ENCODE measurements around the gene GRIK4.

Gene GRIK4

GRCh38 chr11:120746376-120746775, 234.8 kb downstream of the GRIK4 start:
- Histone ChIP-seq H3K27me3 (ENCODE audit: control insufficient read depth, insufficient read depth, low read length, poor library complexity, severe bottlenecking) (no peaks in the 10 kb centered on the region), H3K27ac (ENCODE audit: insufficient read depth, low read depth, low read length, poor library complexity, severe bottlenecking) (no peak overlapping the region), H3K4me3 (ENCODE audit: insufficient read depth, low read depth, low read length) (no peak overlapping the region), H3K4me1 (ENCODE audit: control insufficient read depth, insufficient read depth, low read length) (peaks cover 8% of the 10 kb centered on the region), H3K9me3 (ENCODE audit: control insufficient read depth, low read length) (no peaks in the 10 kb centered on the region), H3K36me3 (ENCODE audit: control insufficient read depth, insufficient read depth, low read length) (no peaks in the 10 kb centered on the region)
- WGBS, 2 experiments: 74 to 77% methylated on average over 2 to 3 of the region's 3 CpGs

GRCh38 chr11:120746836-120747609, 235.5 kb downstream of the GRIK4 start:
- H3K4me3 ChIP-seq (ENCODE audit: insufficient read depth, low read depth, low read length): no peak overlapping the region
- peaks cover 8% of the 10 kb centered on the region for H3K4me1 ChIP-seq (ENCODE audit: control insufficient read depth, insufficient read depth, low read length)
- no peak overlapping the region for H3K27ac ChIP-seq (ENCODE audit: insufficient read depth, low read depth, low read length, poor library complexity, severe bottlenecking)
- H3K27me3 ChIP-seq (ENCODE audit: control insufficient read depth, insufficient read depth, low read length, poor library complexity, severe bottlenecking): no peaks in the 10 kb centered on the region
- 93% methylated on average over 12 of the region's 12 CpGs for WGBS, 2 experiments
- no peaks in the 10 kb centered on the region for H3K36me3 ChIP-seq (ENCODE audit: control insufficient read depth, insufficient read depth, low read length)
- no peaks in the 10 kb centered on the region for H3K9me3 ChIP-seq (ENCODE audit: control insufficient read depth, low read length)

GRCh38 chr11:120747850-120748814, 236.6 kb downstream of the GRIK4 start:
- Histone ChIP-seq H3K4me3 (ENCODE audit: insufficient read depth, low read depth, low read length) (no peak overlapping the region), H3K27ac (ENCODE audit: insufficient read depth, low read depth, low read length, poor library complexity, severe bottlenecking) (no peak overlapping the region), H3K36me3 (ENCODE audit: control insufficient read depth, insufficient read depth, low read length) (no peaks in the 10 kb centered on the region), H3K9me3 (ENCODE audit: control insufficient read depth, low read length) (no peaks in the 10 kb centered on the region), H3K27me3 (ENCODE audit: control insufficient read depth, insufficient read depth, low read length, poor library complexity, severe bottlenecking) (no peaks in the 10 kb centered on the region), H3K4me1 (ENCODE audit: control insufficient read depth, insufficient read depth, low read length) (peaks cover 8% of the 10 kb centered on the region)
- WGBS, 2 experiments: 82 to 87% methylated on average over 12 of the region's 12 CpGs

GRCh38 chr11:120749395-120749794, 237.8 kb downstream of the GRIK4 start:
- no peaks in the 10 kb centered on the region for H3K9me3 ChIP-seq (ENCODE audit: control insufficient read depth, low read length)
- peaks cover 8% of the 10 kb centered on the region for H3K4me1 ChIP-seq (ENCODE audit: control insufficient read depth, insufficient read depth, low read length)
- H3K4me3 ChIP-seq (ENCODE audit: insufficient read depth, low read depth, low read length): no peak overlapping the region
- no peaks in the 10 kb centered on the region for H3K36me3 ChIP-seq (ENCODE audit: control insufficient read depth, insufficient read depth, low read length)
- 82 to 88% methylated on average over 4 of the region's 4 CpGs for WGBS, 2 experiments
- no peaks in the 10 kb centered on the region for H3K27me3 ChIP-seq (ENCODE audit: control insufficient read depth, insufficient read depth, low read length, poor library complexity, severe bottlenecking)
- H3K27ac ChIP-seq (ENCODE audit: insufficient read depth, low read depth, low read length, poor library complexity, severe bottlenecking): no peak overlapping the region

GRCh38 chr11:120750647-120751549, 239.3 kb downstream of the GRIK4 start:
- H3K9me3 ChIP-seq (ENCODE audit: control insufficient read depth, low read length): no peaks in the 10 kb centered on the region
- no peak overlapping the region for H3K4me3 ChIP-seq (ENCODE audit: insufficient read depth, low read depth, low read length)
- H3K27me3 ChIP-seq (ENCODE audit: control insufficient read depth, insufficient read depth, low read length, poor library complexity, severe bottlenecking): no peaks in the 10 kb centered on the region
- 84 to 87% methylated on average over 12 of the region's 12 CpGs for WGBS, 2 experiments
- no peaks in the 10 kb centered on the region for H3K36me3 ChIP-seq (ENCODE audit: control insufficient read depth, insufficient read depth, low read length)
- peaks cover 8% of the 10 kb centered on the region for H3K4me1 ChIP-seq (ENCODE audit: control insufficient read depth, insufficient read depth, low read length)
- H3K27ac ChIP-seq (ENCODE audit: insufficient read depth, low read depth, low read length, poor library complexity, severe bottlenecking): no peak overlapping the region

- Histone ChIP-seq H3K4me1 (ENCODE audit: control insufficient read depth, insufficient read depth, low read length) (peaks cover 4% of the 10 kb centered on the region), H3K9me3 (ENCODE audit: control insufficient read depth, low read length) (no peaks in the 10 kb centered on the region), H3K36me3 (ENCODE audit: control insufficient read depth, insufficient read depth, low read length) (no peaks in the 10 kb centered on the region), H3K4me3 (ENCODE audit: insufficient read depth, low read depth, low read length) (no peak overlapping the region), H3K27ac (ENCODE audit: insufficient read depth, low read depth, low read length, poor library complexity, severe bottlenecking) (no peak overlapping the region), H3K27me3 (ENCODE audit: control insufficient read depth, insufficient read depth, low read length, poor library complexity, severe bottlenecking) (no peaks in the 10 kb centered on the region)
- WGBS, 2 experiments: 90 to 93% methylated on average over 9 of the region's 9 CpGs
Observed at GRCh38 chr11:120751550-120751949, 240.0 kb downstream of the GRIK4 start.

- no peaks in the 10 kb centered on the region for H3K4me1 ChIP-seq (ENCODE audit: control insufficient read depth, insufficient read depth, low read length)
- no peak overlapping the region for H3K4me3 ChIP-seq (ENCODE audit: insufficient read depth, low read depth, low read length)
- H3K27me3 ChIP-seq (ENCODE audit: control insufficient read depth, insufficient read depth, low read length, poor library complexity, severe bottlenecking): no peaks in the 10 kb centered on the region
- no peaks in the 10 kb centered on the region for H3K36me3 ChIP-seq (ENCODE audit: control insufficient read depth, insufficient read depth, low read length)
- no peak overlapping the region for H3K27ac ChIP-seq (ENCODE audit: insufficient read depth, low read depth, low read length, poor library complexity, severe bottlenecking)
- WGBS, 2 experiments: 74 to 82% methylated on average over 7 of the region's 7 CpGs
- no peaks in the 10 kb centered on the region for H3K9me3 ChIP-seq (ENCODE audit: control insufficient read depth, low read length)
Observed at GRCh38 chr11:120752668-120753067, 241.1 kb downstream of the GRIK4 start.

GRCh38 chr11:120756931-120757330, 245.4 kb downstream of the GRIK4 start:
- Histone ChIP-seq H3K4me1 (ENCODE audit: control insufficient read depth, insufficient read depth, low read length) (peaks cover 7% of the 10 kb centered on the region), H3K4me3 (ENCODE audit: insufficient read depth, low read depth, low read length) (no peak overlapping the region), H3K27me3 (ENCODE audit: control insufficient read depth, insufficient read depth, low read length, poor library complexity, severe bottlenecking) (no peaks in the 10 kb centered on the region), H3K36me3 (ENCODE audit: control insufficient read depth, insufficient read depth, low read length) (no peaks in the 10 kb centered on the region), H3K27ac (ENCODE audit: insufficient read depth, low read depth, low read length, poor library complexity, severe bottlenecking) (no peak overlapping the region), H3K9me3 (ENCODE audit: control insufficient read depth, low read length) (no peaks in the 10 kb centered on the region)
- WGBS, 2 experiments: 76 to 80% methylated on average over 3 of the region's 3 CpGs

GRCh38 chr11:120759046-120759445, 247.5 kb downstream of the GRIK4 start:
- H3K27ac ChIP-seq (ENCODE audit: insufficient read depth, low read depth, low read length, poor library complexity, severe bottlenecking): peak overlapping the region; percentile 16

More at GRCh38 chr11:120759046-120759445, 247.5 kb downstream of the GRIK4 start:
- Histone ChIP-seq H3K4me1 (ENCODE audit: control insufficient read depth, insufficient read depth, low read length) (peaks cover 7% of the 10 kb centered on the region), H3K4me3 (ENCODE audit: insufficient read depth, low read depth, low read length) (no peak overlapping the region), H3K36me3 (ENCODE audit: control insufficient read depth, insufficient read depth, low read length) (no peaks in the 10 kb centered on the region), H3K27me3 (ENCODE audit: control insufficient read depth, insufficient read depth, low read length, poor library complexity, severe bottlenecking) (no peaks in the 10 kb centered on the region), H3K9me3 (ENCODE audit: control insufficient read depth, low read length) (no peaks in the 10 kb centered on the region)
- WGBS, 2 experiments: 44 to 50% methylated on average over 2 of the region's 2 CpGs
